CD1c-positive myeloid dendritic cell (primary cell): ENCODE data around the gene LCE2C.

Source experiments
- DNase-seq: peaks from one replicate; pipeline ENCODE4 v3.0.0-alpha.2; 2016; ENCODE audit errors: extremely low spot score

LCE2C gene

GRCh38 chr1:152725261-152725660 is 50.2 kb downstream of the LCE2C start:
- DNase-seq = no peak
